Left ventricle myocardium inferior (tissue), 1 donor: ENCODE data around the gene ZNF431. TPM values are rescaled to one million over a fixed set of nuclear protein-coding genes. Genes with fewer than 3 reads are reported as not detected.

Experiments
- DNase-seq: peaks from one replicate; pipeline ENCODE4 v3.0.0-alpha.2; 2020
- H3K27ac ChIP-seq: fragments of 200-600 bp; replicated peaks from 2 replicates; pipeline ENCODE4 v1.8.0; 2021
- H3K27me3 ChIP-seq: fragments of 200-600 bp; 2 replicates; pipeline ENCODE4 v1.8.0; 2021; ENCODE audit warnings: low read depth
- H3K36me3 ChIP-seq: fragments of 200-600 bp; 2 replicates; pipeline ENCODE4 v1.8.0; 2021
- H3K4me1 ChIP-seq: fragments of 200-600 bp; 2 replicates; pipeline ENCODE4 v1.8.0; 2021
- H3K4me3 ChIP-seq: fragments of 200-600 bp; 2 replicates; pipeline ENCODE4 v1.8.0; 2021; ENCODE audit warnings: mild to moderate bottlenecking, moderate library complexity
- H3K9me3 ChIP-seq: fragments of 200-600 bp; replicated peaks from 2 replicates; pipeline ENCODE4 v1.8.0; 2021
- CTCF ChIP-seq: fragments of 200-600 bp; IDR thresholded peaks from 2 replicates; pipeline ENCODE4 v1.8.0; 2021; ENCODE audit warnings: antibody characterized with exemption, mild to moderate bottlenecking, borderline replicate concordance
- intact Hi-C: fragments of 100-400 bp; cut with micrococcal nuclease; formaldehyde crosslinking; loops from one replicate; pipeline ENCODE4 v1.11.0; 2022
- total RNA-seq: library from RNA; stranded (reverse); fragmentation: NEBNext Ultra II Directional; extraction: Animal tissue kit (Norgen Biotek cat#: 25700); gene quantifications from one replicate; pipeline ENCODE4 v1.2.1, GENCODE V29; 2021
- donor health status: DM: no; HTN: yes; CAD: no; lungs with severe emphysema.

ZNF431 gene
- total RNA-seq, 1 donor from 2014 or later: 12.4 TPM

DNA sequence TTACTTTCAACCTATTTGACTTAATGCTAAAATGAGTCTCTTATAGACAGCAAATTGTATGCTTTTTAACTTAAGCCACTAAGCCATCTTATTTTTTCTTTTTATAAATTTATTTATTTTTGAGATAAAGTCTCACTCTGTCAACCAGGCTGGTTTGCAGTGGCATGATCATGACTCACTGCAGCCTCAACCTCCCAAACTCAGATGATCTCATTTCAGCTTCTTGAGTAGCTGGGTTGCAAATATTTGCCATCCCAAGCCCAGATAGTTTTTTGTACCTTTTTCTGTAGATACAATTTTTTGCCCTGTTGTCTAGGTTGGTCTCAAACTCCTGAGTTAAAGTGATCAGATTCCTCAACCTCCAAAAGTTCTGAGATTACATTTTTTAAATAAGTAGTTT is 32.7 kb upstream of the ZNF431 start:
- H3K4me3 ChIP-seq: no peak overlapping the region
- intact Hi-C loops: no loop called here
- TF ChIP-seq CTCF: no peak

DNA sequence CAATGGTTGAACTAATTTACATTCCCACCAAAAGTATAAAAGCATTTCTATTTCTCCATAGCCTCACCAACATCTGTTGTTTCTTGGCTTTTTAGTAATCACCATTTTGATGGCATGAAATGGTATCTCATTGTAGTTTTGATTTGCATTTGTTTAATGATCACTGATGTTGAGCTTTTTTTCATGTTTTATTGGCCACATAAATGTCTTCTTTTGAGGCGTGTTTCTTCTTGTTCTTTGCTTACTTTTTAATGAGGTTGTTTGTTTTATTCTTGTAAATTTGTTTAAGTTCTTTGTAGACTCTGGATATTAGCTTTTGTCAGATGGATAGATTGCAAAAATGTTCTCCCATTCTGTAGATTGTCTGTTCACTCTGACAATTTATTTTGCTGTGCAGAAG is 31.7 kb upstream of the ZNF431 start:
- Histone ChIP-seq H3K4me1 (no peaks in the 10 kb centered on the region), H3K27me3 (no peaks in the 10 kb centered on the region), H3K27ac (no peak overlapping the region), H3K9me3 (peaks cover 26% of the 10 kb centered on the region), H3K4me3 (no peak overlapping the region), H3K36me3 (peaks cover 24% of the 10 kb centered on the region)
- DNase-seq: no peak
- TF ChIP-seq CTCF: no peak
- intact Hi-C loops: no loop called here

More for the DNA sequence above, 32.7 kb upstream of the ZNF431 start:
- peaks cover 16% of the 10 kb centered on the region for H3K9me3 ChIP-seq
- no peak overlapping the region for H3K27ac ChIP-seq
- H3K36me3 ChIP-seq: peaks cover 18% of the 10 kb centered on the region
- H3K4me1 ChIP-seq: no peaks in the 10 kb centered on the region
- no peak for DNase-seq
- no peaks in the 10 kb centered on the region for H3K27me3 ChIP-seq

DNA sequence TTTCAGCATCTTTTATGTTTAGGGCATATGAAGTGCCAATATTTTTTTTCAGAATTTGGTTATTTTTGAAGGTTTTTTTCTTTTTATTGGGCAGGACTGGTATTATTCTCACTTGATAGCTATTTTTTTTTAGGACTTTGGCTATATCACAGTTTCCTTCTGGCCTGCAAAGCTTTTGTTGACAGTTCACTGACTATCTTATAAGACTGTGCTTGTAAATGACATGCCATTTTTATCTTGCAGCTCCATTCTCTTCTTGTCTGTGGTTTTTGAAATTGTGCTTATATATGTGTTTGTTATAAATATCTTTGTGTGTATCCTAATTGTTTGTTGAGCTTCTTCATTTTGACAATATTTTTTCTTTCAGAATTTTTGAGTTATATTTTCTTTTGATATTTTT is 26.4 kb upstream of the ZNF431 start:
- no peak overlapping the region for H3K4me3 ChIP-seq
- no peak for DNase-seq
- no peaks in the 10 kb centered on the region for H3K4me1 ChIP-seq
- H3K9me3 ChIP-seq: peaks cover 30% of the 10 kb centered on the region
- intact Hi-C loops: no loop called here
- TF ChIP-seq CTCF: no peak
- H3K27ac ChIP-seq: no peak overlapping the region
- H3K27me3 ChIP-seq: no peaks in the 10 kb centered on the region
- H3K36me3 ChIP-seq: peaks cover 42% of the 10 kb centered on the region

DNA sequence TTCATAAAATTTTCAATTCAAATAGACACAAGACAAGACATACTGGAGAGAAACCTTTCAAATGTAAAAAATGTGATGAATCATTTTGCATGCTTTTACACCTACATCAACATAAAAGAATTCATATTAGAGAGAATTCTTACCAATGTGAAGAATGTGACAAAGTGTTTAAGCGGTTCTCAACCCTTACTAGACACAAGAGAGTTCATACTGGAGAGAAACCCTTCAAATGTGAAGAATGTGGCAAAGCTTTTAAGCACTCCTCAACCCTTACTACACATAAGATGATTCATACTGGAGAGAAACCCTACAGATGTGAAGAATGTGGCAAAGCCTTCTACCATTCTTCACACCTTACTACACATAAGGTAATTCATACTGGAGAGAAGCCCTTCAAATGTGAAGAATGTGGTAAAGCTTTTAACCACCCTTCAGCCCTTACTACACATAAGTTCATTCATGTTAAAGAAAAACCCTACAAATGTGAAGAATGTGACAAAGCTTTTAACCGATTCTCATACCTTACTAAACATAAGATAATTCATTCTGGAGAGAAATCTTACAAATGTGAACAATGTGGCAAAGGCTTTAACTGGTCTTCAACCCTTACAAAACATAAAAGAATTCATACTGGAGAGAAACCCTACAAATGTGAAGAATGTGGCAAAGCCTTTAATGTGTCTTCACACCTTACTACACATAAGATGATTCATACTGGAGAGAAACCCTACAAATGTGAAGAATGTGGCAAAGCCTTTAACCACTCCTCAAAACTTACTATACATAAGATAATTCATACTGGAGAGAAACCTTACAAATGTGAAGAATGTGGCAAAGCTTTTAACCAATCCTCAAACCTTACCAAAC is 24.6 kb upstream of the ZNF431 start:
- H3K4me1 ChIP-seq: no peaks in the 10 kb centered on the region
- no peak for DNase-seq
- intact Hi-C loops: no loop called here
- no peak overlapping the region for H3K27ac ChIP-seq
- H3K36me3 ChIP-seq: peaks cover 42% of the 10 kb centered on the region
- no peak overlapping the region for H3K4me3 ChIP-seq
- H3K27me3 ChIP-seq: no peaks in the 10 kb centered on the region
- peaks cover 25% of the 10 kb centered on the region for H3K9me3 ChIP-seq
- TF ChIP-seq CTCF: no peak

DNA sequence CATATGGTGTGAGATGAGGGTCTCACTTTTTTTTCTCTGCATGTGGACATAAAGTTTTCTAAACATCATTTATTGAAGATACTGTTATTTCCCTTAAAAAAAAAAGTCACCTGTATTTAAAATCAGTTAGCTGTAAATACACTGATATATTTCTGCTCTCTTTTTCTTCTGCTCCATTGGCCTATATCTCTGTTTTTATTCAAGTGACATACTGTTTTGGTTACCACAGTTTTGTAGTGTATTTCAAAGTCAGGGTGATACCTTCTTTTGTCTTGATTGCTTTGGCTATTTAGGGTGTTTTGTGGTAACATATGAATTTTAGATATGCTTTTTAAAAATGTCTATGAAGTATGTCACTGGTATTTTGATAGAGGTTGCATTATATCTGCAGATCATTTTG is 15.8 kb upstream of the ZNF431 start:
- no peak for DNase-seq
- Histone ChIP-seq H3K27me3 (no peaks in the 10 kb centered on the region), H3K27ac (no peak overlapping the region), H3K9me3 (peaks cover 5% of the 10 kb centered on the region), H3K36me3 (no peaks in the 10 kb centered on the region), H3K4me1 (peaks cover 5% of the 10 kb centered on the region), H3K4me3 (no peak overlapping the region)
- intact Hi-C loops: no loop called here
- TF ChIP-seq CTCF: no peak
